ENCODE results near the gene ZNF783. TPM values are rescaled to one million over a fixed set of nuclear protein-coding genes. Genes with fewer than 3 reads are reported as not detected.
A peak's percentile ranks its signal among the peaks of the same experiment; 100 is the strongest.

The ZNF783 gene
- total and polyA plus RNA-seq, 12 donors = 2.5 to 6.1 (median 3.3) TPM

DNA sequence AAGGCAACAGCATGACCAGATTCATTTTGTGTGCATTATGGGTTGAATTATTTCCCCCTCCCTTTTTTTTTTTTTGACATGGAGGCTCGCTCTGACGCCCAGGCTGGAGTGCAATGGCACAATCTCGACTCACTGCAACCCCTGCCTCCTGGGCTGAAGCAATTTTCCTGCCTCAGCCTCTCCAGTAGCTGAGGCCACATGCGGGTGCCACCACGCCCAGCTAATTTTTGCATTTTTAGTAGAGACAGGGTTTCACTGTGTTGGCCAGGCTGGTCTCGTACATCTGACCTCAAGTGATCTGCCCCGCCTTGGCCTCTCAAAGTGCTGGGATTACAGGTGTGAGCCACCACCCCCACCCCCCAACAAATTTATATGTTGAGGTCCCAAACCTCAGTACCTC, 42.0 kb downstream of the ZNF783 start:
- ATAC-seq = no peak
- Histone ChIP-seq H3K4me3 (no peak overlapping the region), H3K4me1 (no peaks in the 10 kb centered on the region), H3K9me3 (no peaks in the 10 kb centered on the region), H3K36me3 (no peaks in the 10 kb centered on the region), H3K27me3 (no peaks in the 10 kb centered on the region), H3K27ac (no peak overlapping the region)
- no peak for TF ChIP-seq CTCF (IDR thresholded peaks at IDR 0.05)
- intact Hi-C loops (cut with DNase I) = no loop called here
- no peak for DNase-seq
- WGBS, 2 donors = 83 to 90% methylated on average over 7 of the region's 7 CpGs

GRCh38 chr7:149306854-149307253, 44.9 kb downstream of the ZNF783 start:
- whole genome bisulfite sequencing, 2 donors = 87 to 93% methylated on average over 4 of the region's 4 CpGs
- DNase-seq = no peak

DNA sequence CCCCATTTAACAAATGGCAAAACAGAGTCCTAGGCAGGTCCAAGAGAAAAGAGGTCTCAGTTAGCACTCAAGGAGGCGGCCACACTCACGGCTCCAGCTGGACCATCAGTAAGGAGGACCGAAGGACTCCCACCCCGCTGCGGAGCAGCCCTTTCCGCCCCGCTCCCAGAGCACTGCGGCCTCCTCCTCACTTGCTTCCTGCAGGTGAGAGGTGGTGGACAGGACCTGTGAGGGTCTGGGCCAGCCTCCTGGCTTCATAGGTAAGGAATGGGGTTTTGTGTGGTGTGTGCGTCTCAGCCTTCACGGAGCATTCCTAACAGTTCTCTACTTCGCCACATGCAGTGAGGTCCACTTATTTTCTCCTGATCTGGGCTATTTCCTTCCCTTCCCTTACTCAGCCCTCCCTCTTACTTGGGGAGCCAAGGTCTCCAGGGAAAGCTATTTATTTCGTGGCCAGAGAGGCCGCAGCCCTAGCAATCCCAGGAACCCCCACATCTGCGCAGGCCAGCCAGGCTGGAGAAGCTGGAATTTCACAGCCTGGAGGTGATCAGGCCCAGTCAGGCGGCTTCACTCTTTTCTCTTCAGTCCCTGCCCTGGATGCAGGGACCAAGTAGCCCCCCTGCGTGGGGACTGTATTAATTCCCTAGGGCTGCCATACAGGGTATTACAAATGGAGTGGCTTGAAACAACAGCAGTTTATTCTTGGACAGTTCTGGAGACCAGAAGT, 45.9 kb downstream of the ZNF783 start:
- H3K4me1 ChIP-seq = no peaks in the 10 kb centered on the region
- H3K36me3 ChIP-seq = no peaks in the 10 kb centered on the region
- H3K4me3 ChIP-seq = no peak overlapping the region
- intact Hi-C loops (cut with DNase I) = no loop called here
- no peaks in the 10 kb centered on the region for H3K9me3 ChIP-seq
- TF ChIP-seq CTCF (IDR thresholded peaks at IDR 0.05) = no peak
- ATAC-seq = no peak
- H3K27me3 ChIP-seq = no peaks in the 10 kb centered on the region
- no peak overlapping the region for H3K27ac ChIP-seq
- 83 to 88% methylated on average over 16 of the region's 16 CpGs for WGBS, 2 donors
- no peak for DNase-seq

More at GRCh38 chr7:149306854-149307253, 44.9 kb downstream of the ZNF783 start:
- no peak overlapping the region for H3K27ac ChIP-seq
- no peaks in the 10 kb centered on the region for H3K9me3 ChIP-seq
- ATAC-seq = no peak
- intact Hi-C loops (cut with DNase I) = no loop called here
- TF ChIP-seq CTCF (IDR thresholded peaks at IDR 0.05) = no peak
- no peak overlapping the region for H3K4me3 ChIP-seq
- no peaks in the 10 kb centered on the region for H3K27me3 ChIP-seq
- H3K4me1 ChIP-seq = no peaks in the 10 kb centered on the region
- no peaks in the 10 kb centered on the region for H3K36me3 ChIP-seq

- no peaks in the 10 kb centered on the region for H3K4me1 ChIP-seq
- 86 to 90% methylated on average over 3 of the region's 3 CpGs for WGBS, 2 donors
- peak in 7 of 9 donors; percentile 37 to 61 (median 54) for TF ChIP-seq CTCF (IDR thresholded peaks at IDR 0.05)
- no peak overlapping the region for H3K4me3 ChIP-seq
- no peaks in the 10 kb centered on the region for H3K36me3 ChIP-seq
- H3K27me3 ChIP-seq = no peaks in the 10 kb centered on the region
- H3K9me3 ChIP-seq = peaks cover 0 to 4% (median 0%) of the 10 kb centered on the region in 11 donors
- no peak overlapping the region for H3K27ac ChIP-seq
- intact Hi-C loops (cut with DNase I) = loop anchor here in 3 of 10 donors (10.0 kb wide), 2 partner anchors 115 to 1875 kb away; partner anchors contain the start of gene ASB10 (in 1 of the 3)
- ATAC-seq = peak in 2 of 8 donors; percentile 38 to 45
- no peak for DNase-seq
These were observed 48.3 kb downstream of the ZNF783 start for GRCh38 chr7:149310113-149310836.
